Fibroblast of pulmonary artery (primary cell): ENCODE results near the gene OVOL2.
A peak's percentile ranks its signal among the peaks of the same experiment; 100 is the strongest.

Experiments
- DNase-seq: peaks from one replicate; pipeline ENCODE4 v3.0.0-alpha.2; 2010; ENCODE audit warnings: low read depth
- H3K4me3 ChIP-seq: replicated peaks from 2 replicates; pipeline ENCODE4 v1.5.1; 2011; ENCODE audit warnings: low read depth, mild to moderate bottlenecking, control low read depth, low read length, moderate library complexity
- TF ChIP-seq, protein P1 (sequence below): IDR thresholded peaks from 2 replicates; pipeline ENCODE4 v1.5.1; 2011; ENCODE audit warnings: mild to moderate bottlenecking, control low read depth, low read length, inconsistent platforms; ENCODE audit errors: missing control alignments

Gene OVOL2

GRCh38 chr20:18024606-18025127 lies 33.0 kb downstream of the OVOL2 start:
- TF ChIP-seq, protein P1, sequence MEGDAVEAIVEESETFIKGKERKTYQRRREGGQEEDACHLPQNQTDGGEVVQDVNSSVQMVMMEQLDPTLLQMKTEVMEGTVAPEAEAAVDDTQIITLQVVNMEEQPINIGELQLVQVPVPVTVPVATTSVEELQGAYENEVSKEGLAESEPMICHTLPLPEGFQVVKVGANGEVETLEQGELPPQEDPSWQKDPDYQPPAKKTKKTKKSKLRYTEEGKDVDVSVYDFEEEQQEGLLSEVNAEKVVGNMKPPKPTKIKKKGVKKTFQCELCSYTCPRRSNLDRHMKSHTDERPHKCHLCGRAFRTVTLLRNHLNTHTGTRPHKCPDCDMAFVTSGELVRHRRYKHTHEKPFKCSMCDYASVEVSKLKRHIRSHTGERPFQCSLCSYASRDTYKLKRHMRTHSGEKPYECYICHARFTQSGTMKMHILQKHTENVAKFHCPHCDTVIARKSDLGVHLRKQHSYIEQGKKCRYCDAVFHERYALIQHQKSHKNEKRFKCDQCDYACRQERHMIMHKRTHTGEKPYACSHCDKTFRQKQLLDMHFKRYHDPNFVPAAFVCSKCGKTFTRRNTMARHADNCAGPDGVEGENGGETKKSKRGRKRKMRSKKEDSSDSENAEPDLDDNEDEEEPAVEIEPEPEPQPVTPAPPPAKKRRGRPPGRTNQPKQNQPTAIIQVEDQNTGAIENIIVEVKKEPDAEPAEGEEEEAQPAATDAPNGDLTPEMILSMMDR = no peak

DNA sequence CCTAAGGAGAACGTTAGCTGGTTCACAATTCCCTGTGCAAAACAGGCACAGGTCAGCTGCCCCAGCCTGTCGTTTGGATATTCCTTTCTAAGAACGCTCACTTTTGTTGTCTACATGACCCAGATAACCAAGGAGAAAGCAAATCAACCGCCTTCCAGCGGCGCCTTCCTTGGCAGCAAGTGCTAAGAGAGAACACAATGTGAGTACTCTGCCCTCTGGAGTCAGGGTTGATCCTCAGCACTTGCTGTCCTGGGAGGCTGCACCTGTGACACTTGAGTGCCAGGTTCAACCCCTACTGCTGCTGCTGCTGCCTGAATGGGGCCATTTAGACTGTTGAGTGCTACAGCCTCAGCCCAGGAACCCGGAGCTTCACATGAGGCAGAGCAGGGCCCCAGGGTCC lies 36.8 kb downstream of the OVOL2 start:
- DNase-seq = no peak
- H3K4me3 ChIP-seq = no peak overlapping the region
- TF ChIP-seq, protein P1 = no peak

More at GRCh38 chr20:18024606-18025127, 33.0 kb downstream of the OVOL2 start:
- H3K4me3 ChIP-seq = no peak overlapping the region
- no peak for DNase-seq

- peak; percentile 30 for DNase-seq
- TF ChIP-seq, protein P1 = peak; percentile 52
- H3K4me3 ChIP-seq = no peak overlapping the region
These were observed 38.6 kb downstream of the OVOL2 start for GRCh38 chr20:18019068-18019467.

DNA sequence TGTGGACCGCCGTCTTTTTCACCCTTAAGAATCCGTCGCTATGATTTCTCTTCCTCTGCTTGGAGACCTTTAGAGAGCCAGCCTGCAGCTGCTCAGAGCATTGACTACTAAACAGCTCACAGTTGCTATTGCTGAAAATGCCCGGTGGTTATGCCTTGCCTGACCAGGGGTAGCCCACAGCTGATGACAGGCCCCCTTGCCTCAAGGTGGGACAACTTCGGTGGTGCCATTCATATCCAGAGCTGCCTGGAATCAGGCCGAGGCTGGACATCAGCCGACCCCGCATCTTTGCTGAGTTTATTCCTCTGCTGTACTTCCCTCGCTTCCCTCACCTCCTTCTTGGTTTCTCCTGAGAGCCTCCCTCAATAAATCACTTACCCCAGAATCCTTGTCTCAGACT lies 39.6 kb downstream of the OVOL2 start:
- TF ChIP-seq, protein P1 = no peak

GRCh38 chr20:18016772-18017171 lies 40.9 kb downstream of the OVOL2 start:
- TF ChIP-seq, protein P1 = no peak
- no peak overlapping the region for H3K4me3 ChIP-seq
- DNase-seq = no peak

More for the DNA sequence above, 39.6 kb downstream of the OVOL2 start:
- DNase-seq = no peak
- H3K4me3 ChIP-seq = no peak overlapping the region

DNA sequence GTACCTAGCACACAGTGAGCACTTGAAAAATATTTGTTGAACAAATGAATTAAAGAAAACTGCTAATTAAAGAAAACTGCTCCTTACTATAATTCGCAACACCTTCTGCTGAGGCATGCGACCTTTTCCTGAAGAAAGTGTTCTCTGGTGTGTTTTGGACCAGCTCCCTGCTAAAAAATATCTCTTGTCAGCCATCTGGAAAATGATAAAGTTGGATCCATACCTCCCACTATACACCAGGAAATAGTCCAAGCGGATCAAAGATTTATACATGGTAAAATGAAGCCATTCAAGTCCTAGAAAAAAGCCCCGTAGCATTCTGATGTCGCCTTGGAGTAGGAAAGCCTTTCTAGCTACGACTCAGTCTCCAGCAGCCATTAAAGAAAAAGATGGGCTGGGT lies 43.3 kb downstream of the OVOL2 start:
- no peak overlapping the region for H3K4me3 ChIP-seq
- TF ChIP-seq, protein P1 = no peak
- no peak for DNase-seq

DNA sequence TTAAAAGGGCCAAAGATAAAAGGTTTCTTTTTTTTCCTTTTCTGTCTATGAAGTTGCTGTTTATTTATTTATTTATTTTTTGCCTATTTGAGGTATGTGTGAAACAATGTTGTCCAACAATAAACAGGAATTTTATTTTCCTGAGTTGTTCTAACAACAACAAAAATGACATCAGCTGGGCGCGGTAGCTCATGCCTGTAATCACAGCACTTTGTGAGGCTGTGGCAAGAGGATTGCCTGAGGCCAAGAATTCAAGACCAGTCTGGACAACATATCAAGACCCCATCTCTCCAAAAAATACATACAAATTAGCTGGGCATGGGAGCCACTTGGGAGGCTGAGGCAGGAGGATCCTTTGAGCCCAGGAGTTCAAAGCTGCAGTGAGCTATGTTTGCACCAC lies 44.8 kb downstream of the OVOL2 start:
- no peak overlapping the region for H3K4me3 ChIP-seq
- TF ChIP-seq, protein P1 = no peak
- no peak for DNase-seq
